IMR-90 (cell line): ENCODE results near the gene ZC3H15. TPM values are rescaled to one million over a fixed set of nuclear protein-coding genes. Genes with fewer than 3 reads are reported as not detected.

Experiments used
- ATAC-seq: fragments of 200-7000 bp; cut with Tn5 transposase; 2 replicates; pipeline ENCODE4 v1.9.1; 2020; ENCODE audit warnings: low read depth, mild to moderate bottlenecking, moderate library complexity
- BruUV-seq: library from RNA; stranded (reverse); fragments of 400-500 nt; replicated peaks from 2 replicates; lab custom pipeline; 2021; lab: Mats Ljungman, UMichigan
- CTCF ChIA-PET: fragments of 300-600 bp; formaldehyde crosslinking; extraction: SDS; loops from one replicate; lab custom pipeline; 2021; ENCODE audit warnings: antibody characterized with exemption; lab: Yijun Ruan, JAX
- POLR2A ChIA-PET: fragments of 300-600 bp; sonication (Branson Sonifier 250); formaldehyde crosslinking; loops from one replicate; lab custom pipeline; 2022; ENCODE audit warnings: antibody characterized with exemption; ENCODE audit not compliant: unreplicated experiment; lab: Charles Lee
- DNase-seq: peaks from one replicate; pipeline ENCODE4 v3.0.0; 2013
- H2AFZ ChIP-seq: replicated peaks from 2 replicates; pipeline ENCODE3; 2013; ENCODE audit warnings: low read length, mild to moderate bottlenecking; ENCODE audit not compliant: poor library complexity
- H2AK5ac ChIP-seq: 2 replicates; pipeline ENCODE4 v1.6.1; 2013; ENCODE audit warnings: low read depth, low read length, inconsistent platforms
- H2AK9ac ChIP-seq: replicated peaks from 2 replicates; pipeline ENCODE3; 2013; ENCODE audit warnings: mild to moderate bottlenecking, low read depth, low read length, moderate library complexity; ENCODE audit not compliant: poor library complexity
- H2BK120ac ChIP-seq: 2 replicates; pipeline ENCODE4 v1.6.1; 2013; ENCODE audit warnings: low read depth, low read length, inconsistent platforms
- H2BK15ac ChIP-seq: 3 replicates; pipeline ENCODE4 v1.6.1; 2013; ENCODE audit warnings: low read depth, low read length, inconsistent platforms
- H2BK20ac ChIP-seq: 2 replicates; pipeline ENCODE4 v1.6.1; 2013; ENCODE audit warnings: low read depth, mild to moderate bottlenecking, inconsistent platforms, low read length, moderate library complexity
- H2BK5ac ChIP-seq: 2 replicates; pipeline ENCODE4 v1.6.1; 2013; ENCODE audit warnings: mild to moderate bottlenecking, low read depth, low read length, inconsistent platforms; ENCODE audit not compliant: poor library complexity, severe bottlenecking
- H3K14ac ChIP-seq: replicated peaks from 2 replicates; pipeline ENCODE4 v1.6.1; 2013; ENCODE audit warnings: low read depth, low read length, inconsistent platforms
- H3K18ac ChIP-seq: 2 replicates; pipeline ENCODE4 v1.6.1; 2013; ENCODE audit warnings: low read depth, low read length, control low read depth
- H3K23ac ChIP-seq: 2 replicates; pipeline ENCODE4 v1.6.1; 2013; ENCODE audit warnings: low read depth, low read length, inconsistent platforms
- H3K27ac ChIP-seq: 2 replicates; pipeline ENCODE4 v1.5.1; 2013; ENCODE audit warnings: mild to moderate bottlenecking, control low read depth, low read length; ENCODE audit not compliant: insufficient read depth
- H3K27me3 ChIP-seq: 2 replicates; pipeline ENCODE4 v1.6.1; 2013; ENCODE audit warnings: low read length; ENCODE audit not compliant: control insufficient read depth, insufficient read depth
- H3K36me3 ChIP-seq: 2 replicates; pipeline ENCODE4 v1.6.1; 2013; ENCODE audit warnings: low read length, mixed read lengths; ENCODE audit not compliant: control insufficient read depth, insufficient read depth
- H3K4ac ChIP-seq: 2 replicates; pipeline ENCODE4 v1.6.1; 2013; ENCODE audit warnings: low read depth, low read length, inconsistent platforms
- H3K4me1 ChIP-seq: 2 replicates; pipeline ENCODE4 v1.6.1; 2013; ENCODE audit warnings: low read length, mixed read lengths; ENCODE audit not compliant: control insufficient read depth, insufficient read depth
- H3K4me2 ChIP-seq: 2 replicates; pipeline ENCODE4 v1.6.1; 2013; ENCODE audit warnings: low read depth, mild to moderate bottlenecking, control low read depth, low read length, moderate library complexity
- H3K4me3 ChIP-seq: 2 replicates; pipeline ENCODE4 v1.5.1; 2013; ENCODE audit warnings: low read depth, mild to moderate bottlenecking, control low read depth, low read length, moderate library complexity; ENCODE audit not compliant: insufficient read depth
- H3K56ac ChIP-seq: 2 replicates; pipeline ENCODE4 v1.6.1; 2013; ENCODE audit warnings: low read length, inconsistent platforms; ENCODE audit not compliant: insufficient read depth; ENCODE audit errors: extremely low read depth
- H3K79me1 ChIP-seq, 2 experiments: 2 replicates each; pipeline ENCODE4 v1.6.1; 2013; ENCODE audit warnings: low read length in 2 of 2, inconsistent platforms in 1 of 2, low read depth in 1 of 2
- H3K9ac ChIP-seq: 2 replicates; pipeline ENCODE4 v1.6.1; 2013; ENCODE audit warnings: low read depth, low read length, control low read depth
- H3K9me1 ChIP-seq: 2 replicates; pipeline ENCODE4 v1.6.1; 2013; ENCODE audit warnings: low read length, inconsistent platforms; ENCODE audit not compliant: insufficient read depth
- H3K9me3 ChIP-seq: 2 replicates; pipeline ENCODE4 v1.6.1; 2013; ENCODE audit warnings: low read length; ENCODE audit not compliant: control insufficient read depth, insufficient read depth
- H4K20me1 ChIP-seq: 2 replicates; pipeline ENCODE4 v1.6.1; 2013; ENCODE audit warnings: low read length, inconsistent platforms; ENCODE audit not compliant: insufficient read depth
- H4K5ac ChIP-seq: 2 replicates; pipeline ENCODE4 v1.6.1; 2013; ENCODE audit warnings: mild to moderate bottlenecking, low read depth, low read length, control low read depth
- H4K8ac ChIP-seq, 2 experiments: 2 replicates each; pipeline ENCODE4 v1.6.1; 2013; ENCODE audit warnings: low read depth in 2 of 2, low read length in 2 of 2, control low read depth in 1 of 2, inconsistent platforms in 1 of 2
- H4K91ac ChIP-seq: 2 replicates; pipeline ENCODE4 v1.6.1; 2013; ENCODE audit warnings: low read depth, low read length, inconsistent platforms; ENCODE audit not compliant: insufficient read depth
- CEBPB ChIP-seq: IDR thresholded peaks from 2 replicates; pipeline ENCODE4 v1.6.1; 2012; ENCODE audit warnings: low read depth, low read length, improper control_type of control experiment
- CTCF ChIP-seq: conservative IDR thresholded peaks from 2 replicates; pipeline ENCODE4 v1.5.1; 2012; ENCODE audit warnings: mild to moderate bottlenecking, low read depth, low read length, improper control_type of control experiment
- ELK1 ChIP-seq: fragments of 150-350 bp; IDR thresholded peaks from 2 replicates; pipeline ENCODE4 v1.6.1; 2016; ENCODE audit warnings: low read depth, mild to moderate bottlenecking, low read length, moderate library complexity, borderline replicate concordance
- FOS ChIP-seq: fragments of 150-350 bp; IDR thresholded peaks from 2 replicates; pipeline ENCODE4 v1.6.1; 2016; ENCODE audit warnings: low read depth, low read length
- NFE2L2 ChIP-seq: fragments of 150-350 bp; IDR thresholded peaks from 2 replicates; pipeline ENCODE4 v1.6.1; 2016; ENCODE audit warnings: low read depth, mild to moderate bottlenecking, low read length
- POLR2A ChIP-seq: IDR thresholded peaks from 2 replicates; pipeline ENCODE4 v1.6.1; 2012; ENCODE audit warnings: mild to moderate bottlenecking, low read depth, low read length
- RAD21 ChIP-seq: IDR thresholded peaks from 2 replicates; pipeline ENCODE4 v1.6.1; 2012; ENCODE audit warnings: low read length, improper control_type of control experiment
- RCOR1 ChIP-seq: IDR thresholded peaks from 2 replicates; pipeline ENCODE4 v1.6.1; 2012; ENCODE audit warnings: mild to moderate bottlenecking, low read length, improper control_type of control experiment; ENCODE audit not compliant: insufficient replicate concordance
- USF2 ChIP-seq: fragments of 150-350 bp; IDR thresholded peaks from 2 replicates; pipeline ENCODE4 v1.6.1; 2017; ENCODE audit warnings: mild to moderate bottlenecking, antibody characterized with exemption, low read length, low read depth
- WGBS, 2 experiments: methylation state at CpG; one replicate each; pipeline versions ENCODE4 v1.1.5 to v1.1.7; 2013; ENCODE audit warnings: missing lambda C conversion rate in 2 of 2; ENCODE audit not compliant: insufficient read length in 1 of 2; ENCODE audit errors: extremely low coverage in 2 of 2; 5-methylcytosine and 5-hydroxymethylcytosine counted together
- dilution Hi-C: fragments of 300-500 bp; cut with HindIII; formaldehyde crosslinking; loops from one replicate; pipeline ENCODE4 v1.14.3; 2018; ENCODE audit warnings: low sequenced_read_pairs; ENCODE audit not compliant: unreplicated experiment
- in situ Hi-C: fragments of 300-500 bp; cut with MboI; formaldehyde crosslinking; loops from 3 replicates; pipeline ENCODE4 v1.14.3; 2019; ENCODE audit warnings: low sequenced_read_pairs, inconsistent platforms, mixed read lengths
- intact Hi-C: fragments of 100-400 bp; cut with micrococcal nuclease; formaldehyde crosslinking; loops from 2 replicates; pipeline ENCODE4 v1.10.0; 2022
- polyA plus RNA-seq, 3 experiments: library from polyadenylated mRNA; depleted of rRNA; stranded (reverse); fragments of >200 nt; gene quantifications; 2 replicates each; pipeline ENCODE4 v1.2.3, GENCODE V29; 2012; ENCODE audit warnings: low replicate concordance in 1 of 3
- total RNA-seq: library from RNA; depleted of rRNA; stranded (reverse); fragments of >200 nt; gene quantifications from 2 replicates; pipeline ENCODE4 v1.2.3, GENCODE V29; 2012

Gene ZC3H15
- total and polyA plus RNA-seq, 2 of the 4 experiments (the other 2 are of a cell fraction): 22.9 to 47.4 TPM

GRCh38 chr2:186544255-186544675 is 58.2 kb downstream of the ZC3H15 start:
- WGBS, 2 experiments: no CpG with 5 or more reads among the region's 1 CpG
- H3K9ac ChIP-seq: peak overlapping the region; percentile 19; the same call in 1 of the 2 replicates
- ATAC-seq (peak; percentile 75), DNase-seq (peak; percentile 93)
- H3K23ac ChIP-seq: peak overlapping the region; percentile 41; the same call in 1 of the 2 replicates
- no peaks in the 10 kb centered on the region for H3K27me3 ChIP-seq
- no peaks in the 10 kb centered on the region for H3K36me3 ChIP-seq
- peak overlapping the region; percentile 64 for H3K4me2 ChIP-seq
- no peak overlapping the region; the same call in 1 of the 2 replicates for H3K4me3 ChIP-seq
- peaks cover 3% of the 10 kb centered on the region; the same call in 1 of the 2 replicates for H3K9me1 ChIP-seq
- H3K4me1 ChIP-seq: peaks cover 13% of the 10 kb centered on the region
- H4K5ac ChIP-seq: no peak overlapping the region
- no TSS peak for BruUV-seq
- H3K9me3 ChIP-seq: no peaks in the 10 kb centered on the region
- H2AK9ac ChIP-seq: no peak overlapping the region
- H2AFZ ChIP-seq: no peak overlapping the region
- peak overlapping the region; percentile 46 for H3K14ac ChIP-seq
- no peaks in the 10 kb centered on the region for H3K79me1 ChIP-seq
- peak overlapping the region; percentile 55 for H3K56ac ChIP-seq
- peak overlapping the region; percentile 41; the same call in 1 of the 2 replicates for H3K4ac ChIP-seq
- dilution Hi-C loops: no loop called here
- H2BK15ac ChIP-seq: no peak overlapping the region; the same call in 2 of the 3 replicates
- in situ Hi-C loops: no loop called here
- TF ChIP-seq USF2 (no peak), CEBPB (peak; percentile 11; the same call in 1 of the 2 replicates), RAD21 (0 out of 2 replicates have a peak, but pooled peaks have one; percentile 18), RCOR1 (no peak), POLR2A (peak; percentile 19; the same call in 1 of the 2 replicates), FOS (peak; percentile 67; the same call in 1 of the 2 replicates), NFE2L2 (no peak), ELK1 (no peak), CTCF (no peak)
- peak overlapping the region; percentile 70; the same call in 1 of the 2 replicates for H2BK20ac ChIP-seq
- H2AK5ac ChIP-seq: no peak overlapping the region
- POLR2A ChIA-PET: interaction anchor here (0.6 kb wide), 1 partner anchor 46 kb away, joined by 5 read pairs; the partner anchor contains the start of gene ITGAV
- H3K18ac ChIP-seq: peak overlapping the region; percentile 53; the same call in 1 of the 2 replicates
- CTCF ChIA-PET: interaction anchor here (0.8 kb wide), 1 partner anchor 8 kb away, joined by 3 read pairs; no protein-coding TSS in a partner anchor
- H4K91ac ChIP-seq: peak overlapping the region; percentile 37; the same call in 1 of the 2 replicates
- intact Hi-C loops: loop anchor here (1.0 to 2.0 kb wide), 2 partner anchors 27 to 46 kb away; partner anchors contain the start of gene ITGAV
- peak overlapping the region; percentile 81 for H2BK120ac ChIP-seq
- no peaks in the 10 kb centered on the region for H4K20me1 ChIP-seq
- peak overlapping the region; percentile 77; the same call in 1 of the 2 replicates for H3K27ac ChIP-seq
- H4K8ac ChIP-seq: peak overlapping the region in 1 of 2 experiments; percentile 38; a peak in 1 of 4 replicates
- peak overlapping the region; percentile 92 for H2BK5ac ChIP-seq
